Occipital lobe (tissue), 2 donors: ENCODE results near the gene USP17L25. TPM values are rescaled to one million over a fixed set of nuclear protein-coding genes. Genes with fewer than 3 reads are reported as not detected.
"Not testable (repeated sequence)": the region's sequence is repeated elsewhere in the genome, so short reads cannot be mapped to it uniquely, and the experiment has no call there.

Experiments used
- DNase-seq: peaks from one replicate; lab custom pipeline; 2025; lab: John Stamatoyannopoulos, UW
- total RNA-seq: library from RNA; depleted of rRNA; stranded (reverse); fragments of >200 nt; gene quantifications from one replicate; pipeline ENCODE4 v1.2.3, GENCODE V29; 2014

USP17L25 gene
- not detected for total RNA-seq

GRCh38 chr4:9329611-9330010, at the start of gene USP17L25:
TSS of gene USP17L25 (plus strand) at chr4:9329911. CDS start at chr4:9329911, 0 bp downstream.
- DNase-seq, result not testable (repeated sequence)

GRCh38 chr4:9324191-9324590, 5.5 kb upstream of the USP17L25 start:
- not testable (repeated sequence) for DNase-seq

- DNase-seq, result not testable (repeated sequence)
These were observed 4.8 kb upstream of the USP17L25 start, which contains the start of gene USP17L24 for GRCh38 chr4:9324865-9325264. TSS of gene USP17L24 (plus strand) at chr4:9325165. CDS start at chr4:9325165, 0 bp downstream.

- DNase-seq, result not testable (repeated sequence)
These were observed 4.6 kb downstream of the USP17L25 start, which contains the start of gene USP17L26 for GRCh38 chr4:9334358-9334757. TSS of gene USP17L26 (plus strand) at chr4:9334658. CDS start at chr4:9334658, 0 bp downstream.

- DNase-seq, result not testable (repeated sequence)
These were observed 9.4 kb downstream of the USP17L25 start, which contains the start of gene USP17L5 for GRCh38 chr4:9339103-9339502. TSS of gene USP17L5 (plus strand) at chr4:9339403. CDS start at chr4:9339403, 0 bp downstream.

- DNase-seq, result not testable (repeated sequence)
These were observed 14.1 kb downstream of the USP17L25 start, which contains the start of gene USP17L27 for GRCh38 chr4:9343848-9344247. TSS of gene USP17L27 (plus strand) at chr4:9344148. CDS start at chr4:9344148, 0 bp downstream.

GRCh38 chr4:9348593-9348992, 18.9 kb downstream of the USP17L25 start, which contains the start of gene USP17L28:
TSS of gene USP17L28 (plus strand) at chr4:9348893. CDS start at chr4:9348893, 0 bp downstream.
- DNase-seq, result not testable (repeated sequence)

- DNase-seq, result not testable (repeated sequence)
These were observed 21.2 kb downstream of the USP17L25 start for GRCh38 chr4:9350866-9351265.

GRCh38 chr4:9353338-9353737, 23.6 kb downstream of the USP17L25 start, which contains the start of gene USP17L29:
TSS of gene USP17L29 (plus strand) at chr4:9353638. CDS start at chr4:9353638, 0 bp downstream.
- DNase-seq, result not testable (repeated sequence)

GRCh38 chr4:9362829-9363228, 33.1 kb downstream of the USP17L25 start, which contains the start of gene USP17L30:
TSS of gene USP17L30 (plus strand) at chr4:9363129. CDS start at chr4:9363129, 0 bp downstream.
- not testable (repeated sequence) for DNase-seq

- DNase-seq, result not testable (repeated sequence)
These were observed 50.2 kb downstream of the USP17L25 start for GRCh38 chr4:9379881-9380280.

Other genes starting within 250 kb of the USP17L25 start
- not detected for gene FAM90A26, start 159.5 kb upstream of the USP17L25 start, total RNA-seq
- gene USP17L10, start 119.3 kb upstream of the USP17L25 start, total RNA-seq, result not detected
- not detected for gene USP17L11, start 114.5 kb upstream of the USP17L25 start, total RNA-seq
- not detected for gene USP17L12, start 109.8 kb upstream of the USP17L25 start, total RNA-seq
- gene USP17L13, start 105.0 kb upstream of the USP17L25 start, total RNA-seq, result not detected
- not detected for gene USP17L15, start 95.5 kb upstream of the USP17L25 start, total RNA-seq
- gene USP17L17, start 86.0 kb upstream of the USP17L25 start, total RNA-seq, result not detected
- gene USP17L18, start 81.3 kb upstream of the USP17L25 start, total RNA-seq, result not detected
- gene USP17L19, start 76.5 kb upstream of the USP17L25 start, total RNA-seq, result not detected
- not detected for gene USP17L20, start 71.8 kb upstream of the USP17L25 start, total RNA-seq
- not detected for gene USP17L21, start 67.0 kb upstream of the USP17L25 start, total RNA-seq
- gene USP17L22, start 62.3 kb upstream of the USP17L25 start, total RNA-seq, result not detected
- not detected for gene USP17L24, start 4.7 kb upstream of the USP17L25 start, total RNA-seq
- gene USP17L26, start 4.7 kb downstream of the USP17L25 start, total RNA-seq, result not detected
- not detected for gene USP17L5, start 9.5 kb downstream of the USP17L25 start, total RNA-seq
- gene USP17L27, start 14.2 kb downstream of the USP17L25 start, total RNA-seq, result not detected
- not detected for gene USP17L28, start 19.0 kb downstream of the USP17L25 start, total RNA-seq
- gene USP17L29, start 23.7 kb downstream of the USP17L25 start, total RNA-seq, result not detected
- not detected for gene USP17L30, start 33.2 kb downstream of the USP17L25 start, total RNA-seq
- gene DEFB131A, start 114.5 kb downstream of the USP17L25 start, total RNA-seq, result not detected